ENCODE data around the gene SORCS2.

The SORCS2 gene

DNA sequence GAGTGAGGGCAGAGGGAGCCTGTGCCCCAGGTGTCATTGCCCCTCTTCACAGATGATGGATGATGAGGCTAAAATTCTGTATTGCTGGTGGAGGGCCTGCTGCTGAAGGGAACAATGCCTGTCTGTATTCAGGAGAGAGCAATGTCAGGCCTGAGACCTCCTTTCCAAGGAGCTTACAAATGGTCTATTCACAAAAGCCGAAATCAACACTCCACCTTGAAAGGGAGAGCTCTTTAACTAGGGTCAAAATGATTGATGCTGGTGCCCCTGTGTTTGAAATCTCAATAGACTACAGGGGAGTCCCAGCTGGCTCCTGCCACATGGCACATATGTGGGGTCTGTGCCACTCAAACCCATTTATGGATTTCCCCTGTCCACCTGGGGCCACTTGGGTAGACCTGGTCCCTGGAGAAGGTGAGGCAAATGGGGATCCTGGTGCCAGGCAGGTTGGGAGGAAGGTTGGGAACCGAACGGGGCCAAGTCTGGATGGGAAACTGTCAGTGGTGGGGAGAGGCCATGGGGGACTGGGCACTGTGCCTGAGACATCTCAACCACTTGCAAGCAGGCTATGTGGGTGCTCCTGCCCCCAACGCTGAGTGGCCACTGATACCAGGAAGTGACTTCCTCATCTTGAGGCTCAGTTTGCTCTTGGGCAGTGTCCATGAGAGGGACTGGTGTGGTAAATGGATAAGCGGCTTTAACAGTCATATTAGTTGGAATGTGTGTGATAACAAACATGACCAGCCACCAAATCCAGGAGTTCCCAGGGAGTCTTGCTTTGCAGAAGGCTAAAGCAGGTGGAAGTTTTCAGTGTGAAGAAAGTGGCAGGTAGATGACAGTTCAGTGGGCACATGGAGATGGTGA lies 466.2 kb downstream of the SORCS2 start:
- DNase-seq: peak; percentile 55

DNA sequence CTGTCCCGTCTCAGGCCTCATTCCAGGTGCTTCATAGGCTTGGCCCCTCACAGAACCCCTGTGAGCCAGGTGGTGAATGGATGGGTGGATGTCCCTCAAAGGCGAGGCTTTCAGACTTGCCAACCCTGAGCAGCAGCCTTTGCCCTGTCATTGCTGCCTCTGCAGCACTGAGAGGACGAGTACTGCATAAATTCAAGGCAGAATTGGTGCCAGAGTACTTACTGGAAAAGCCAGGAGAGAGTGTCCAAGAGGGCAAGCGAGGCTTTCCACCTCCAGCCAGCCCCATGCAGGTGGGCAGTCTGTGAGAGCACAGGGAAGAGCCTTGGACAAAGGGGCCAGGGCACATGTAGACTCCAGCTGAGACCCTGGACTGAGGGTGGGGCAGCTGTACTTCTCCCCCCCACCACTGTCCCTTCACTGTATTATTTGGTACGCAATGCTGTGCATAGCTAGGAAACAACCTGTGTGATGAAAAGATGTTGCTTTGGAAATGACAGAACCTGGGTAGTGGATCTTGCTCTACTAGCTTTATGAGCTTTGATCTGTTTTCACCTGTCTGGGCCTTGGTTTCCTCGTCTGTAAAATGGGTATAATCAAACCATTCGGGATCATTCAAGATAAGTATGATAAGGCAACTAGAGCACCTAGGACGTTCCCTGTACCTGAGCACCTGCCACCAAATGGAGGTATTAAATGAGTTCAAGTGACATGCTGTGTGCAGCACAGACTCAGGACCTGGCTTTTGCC lies 467.3 kb downstream of the SORCS2 start:
- DNase-seq: no peak

DNA sequence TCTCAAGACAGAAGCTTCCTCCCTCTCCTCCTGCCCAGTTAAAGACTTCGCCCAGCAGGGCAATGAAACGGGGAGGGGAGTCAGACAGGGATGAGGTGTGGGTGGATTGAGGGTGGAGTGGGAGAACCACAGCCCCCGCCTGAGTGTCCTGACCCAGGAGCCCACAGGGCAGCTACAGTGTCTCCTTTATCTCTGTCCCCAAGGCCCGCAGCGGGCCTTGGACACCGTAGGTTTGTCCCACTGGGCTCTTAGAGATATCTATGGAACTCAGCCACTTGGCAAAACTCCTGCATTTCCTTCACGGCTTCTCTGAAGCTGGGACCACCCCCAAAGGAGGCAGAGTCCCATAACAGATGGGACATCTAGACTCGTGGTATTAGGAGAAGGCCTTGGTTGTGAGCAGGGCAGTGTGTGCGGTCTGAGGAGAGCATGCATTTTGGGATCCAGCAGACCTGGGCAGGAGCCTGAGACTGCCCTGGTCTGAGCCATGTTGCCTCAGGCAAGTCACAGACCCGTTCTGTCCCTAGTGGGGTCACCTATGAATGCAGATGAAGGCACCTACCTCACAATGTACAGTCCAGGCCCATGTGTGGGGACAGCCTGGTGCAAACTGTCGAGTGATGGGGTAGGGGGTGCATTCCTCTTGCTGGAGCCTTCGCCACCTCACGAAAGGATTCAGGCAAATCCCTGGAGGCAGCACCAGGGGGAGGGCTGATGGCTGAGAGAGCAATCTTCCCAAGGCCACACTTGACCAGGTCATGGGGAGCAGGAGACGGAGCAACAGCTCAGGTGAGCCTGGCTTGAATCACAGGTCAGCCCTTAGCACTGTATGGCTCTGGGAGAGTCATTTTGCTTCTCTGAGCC lies 468.1 kb downstream of the SORCS2 start:
- DNase-seq: no peak

DNA sequence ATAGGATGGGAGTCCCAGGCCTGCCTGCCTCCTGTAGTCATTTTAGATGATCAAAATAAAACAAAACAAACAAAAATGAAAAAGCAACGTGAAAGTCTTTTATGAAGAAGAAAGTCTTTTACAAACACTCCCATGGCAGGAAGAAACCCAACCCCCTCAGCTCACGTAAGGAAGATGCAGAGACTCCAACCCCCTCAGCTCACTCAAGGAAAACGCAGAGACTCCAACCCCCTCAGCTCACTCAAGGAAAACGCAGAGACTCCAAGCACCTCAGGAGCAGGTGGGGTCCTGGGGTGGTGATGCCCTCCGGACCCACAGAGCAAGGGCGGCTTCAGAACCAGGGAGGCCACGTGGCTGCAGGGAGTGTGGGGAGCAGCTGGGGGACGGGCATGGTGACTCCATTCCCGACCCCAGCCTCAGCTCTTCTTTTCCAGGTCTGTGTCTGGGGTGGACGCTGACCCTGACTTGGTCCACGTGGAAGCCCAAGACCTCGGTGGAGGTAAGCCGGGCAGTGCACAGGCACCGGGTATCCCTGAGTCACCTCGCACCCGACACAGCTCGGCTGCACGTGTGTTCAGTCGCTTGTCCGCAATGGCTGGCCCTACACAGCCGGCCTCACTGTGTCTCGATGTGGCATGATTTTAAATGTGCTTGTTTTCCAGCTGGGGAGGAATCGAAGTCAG lies 468.9 kb downstream of the SORCS2 start:
- DNase-seq: no peak

DNA sequence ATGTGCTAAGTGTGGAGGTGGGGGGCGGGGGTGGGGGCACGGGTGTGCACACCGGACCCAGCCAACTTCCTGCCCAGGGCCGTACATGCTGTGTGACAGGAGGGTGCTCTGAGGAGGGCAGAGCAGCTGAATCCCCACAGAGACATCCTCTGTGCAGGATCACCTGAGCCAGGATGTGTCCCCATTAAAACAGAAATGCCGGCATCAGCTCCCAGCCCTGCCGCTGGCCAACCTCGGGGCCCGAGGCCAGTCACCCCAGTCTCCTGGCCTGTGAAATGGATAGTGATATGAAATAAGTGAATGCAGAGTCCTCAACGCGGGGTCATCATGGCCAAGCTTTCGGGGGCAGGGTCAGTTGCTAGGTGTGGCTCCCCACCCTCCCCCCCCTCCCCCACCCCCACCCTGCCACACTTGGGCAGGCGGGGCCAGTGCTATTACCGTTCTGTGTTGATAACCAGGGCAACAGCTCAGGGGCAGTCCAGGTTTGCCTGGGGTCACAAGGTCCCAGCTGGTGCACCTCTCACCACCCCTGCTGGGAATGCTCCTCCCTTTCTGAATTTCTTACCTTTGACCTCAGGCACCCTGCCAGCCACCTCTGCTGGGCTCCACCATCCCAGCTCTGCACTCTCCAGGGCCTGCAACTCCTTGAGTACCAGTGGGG lies 469.6 kb downstream of the SORCS2 start:
- DNase-seq: no peak

DNA sequence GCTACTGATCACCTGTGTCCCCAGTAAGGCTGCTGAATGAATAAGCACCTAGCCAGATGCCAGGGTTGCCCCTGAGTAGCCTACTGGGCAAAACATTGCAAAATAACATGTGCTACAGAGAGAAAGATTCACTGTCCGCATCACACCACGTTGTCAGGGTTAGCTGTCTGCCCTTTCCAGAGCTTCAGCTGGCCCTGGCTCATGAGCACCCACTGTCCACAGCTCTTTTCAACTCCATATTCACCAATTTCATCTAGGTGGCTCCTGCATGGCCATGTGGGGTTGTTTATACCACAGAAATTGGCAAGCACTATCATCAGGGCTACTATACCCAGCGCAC lies 470.1 kb downstream of the SORCS2 start:
- no peak for DNase-seq

DNA sequence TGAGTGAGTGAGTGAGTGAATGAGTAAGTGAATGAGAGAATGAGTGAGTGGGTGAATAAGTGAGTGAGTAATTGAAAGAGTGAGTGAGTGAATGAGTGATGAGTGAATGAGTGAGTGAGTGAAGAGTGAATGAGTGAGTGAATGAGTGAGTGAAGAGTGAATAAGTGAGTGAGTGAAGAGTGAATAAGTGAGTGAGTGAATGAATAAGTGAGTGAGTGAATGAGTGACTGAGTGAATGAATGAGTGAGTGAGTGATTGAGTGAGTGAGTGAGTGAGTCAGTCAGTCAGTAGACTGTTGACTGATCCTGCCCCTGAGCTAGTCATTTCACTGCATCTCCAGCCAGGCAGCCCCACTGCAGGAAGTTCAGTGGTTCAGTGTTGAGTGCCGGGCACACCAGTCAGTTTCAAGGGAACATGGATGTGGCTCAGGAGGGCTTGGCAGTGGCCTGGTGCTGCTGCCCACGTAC lies 470.8 kb downstream of the SORCS2 start:
- no peak for DNase-seq

DNA sequence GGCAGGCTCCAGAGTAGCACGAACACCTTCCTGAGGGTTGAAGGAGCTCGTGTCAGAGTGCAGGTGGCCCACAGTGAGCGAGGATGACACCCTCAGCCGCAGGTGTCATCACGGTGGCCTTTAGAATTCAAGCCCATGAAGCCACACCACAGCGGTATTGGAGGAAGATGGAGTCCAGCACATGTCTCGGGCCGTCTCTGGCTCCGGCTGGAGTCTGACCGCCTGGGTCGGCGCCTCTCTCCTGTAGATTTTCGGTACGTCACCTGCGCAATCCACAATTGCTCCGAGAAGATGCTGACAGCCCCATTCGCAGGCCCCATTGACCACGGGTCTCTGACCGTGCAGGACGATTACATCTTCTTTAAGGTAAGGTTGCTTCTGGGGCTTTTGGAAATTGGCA lies 471.8 kb downstream of the SORCS2 start:
- DNase-seq: no peak

DNA sequence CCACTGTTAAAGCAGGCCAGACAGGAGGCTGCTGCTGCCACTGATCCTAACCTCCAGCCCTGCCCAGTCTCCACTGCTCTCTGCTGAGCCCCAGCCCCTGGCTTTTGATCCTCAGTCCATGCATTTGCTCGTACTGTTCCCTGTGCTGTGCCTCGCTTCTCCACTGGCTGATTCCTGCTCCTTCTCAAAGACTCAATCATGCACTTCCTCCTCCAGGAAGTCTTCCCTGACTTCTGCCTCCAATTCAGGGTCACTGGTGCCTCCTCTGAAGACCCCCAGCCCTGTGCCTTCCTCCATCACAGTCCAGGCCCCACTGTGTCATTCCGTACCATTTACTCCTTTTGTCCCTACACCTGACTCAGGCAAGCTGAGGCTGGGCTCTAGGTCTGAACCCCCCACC lies 473.0 kb downstream of the SORCS2 start:
- no peak for DNase-seq

DNA sequence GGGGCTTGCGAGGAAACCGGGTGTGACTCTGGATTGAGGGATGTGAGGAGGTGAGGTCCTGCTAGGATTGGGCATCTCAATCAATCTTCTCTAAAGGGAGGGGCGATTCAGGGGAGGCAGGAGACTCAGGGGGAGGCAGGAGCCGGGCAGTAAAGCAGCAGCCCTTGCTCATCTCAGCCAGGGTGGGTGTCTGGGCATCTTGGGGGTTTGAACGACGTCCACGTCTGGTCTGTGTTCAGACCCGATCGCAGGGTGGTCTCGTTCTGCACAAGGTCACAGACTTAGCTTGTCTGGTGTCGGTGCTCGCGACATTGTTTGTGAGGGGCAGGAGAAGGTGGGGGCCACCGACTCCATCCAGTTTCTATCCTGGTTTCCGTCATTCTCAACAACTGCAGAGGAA lies 473.7 kb downstream of the SORCS2 start:
- no peak for DNase-seq

DNA sequence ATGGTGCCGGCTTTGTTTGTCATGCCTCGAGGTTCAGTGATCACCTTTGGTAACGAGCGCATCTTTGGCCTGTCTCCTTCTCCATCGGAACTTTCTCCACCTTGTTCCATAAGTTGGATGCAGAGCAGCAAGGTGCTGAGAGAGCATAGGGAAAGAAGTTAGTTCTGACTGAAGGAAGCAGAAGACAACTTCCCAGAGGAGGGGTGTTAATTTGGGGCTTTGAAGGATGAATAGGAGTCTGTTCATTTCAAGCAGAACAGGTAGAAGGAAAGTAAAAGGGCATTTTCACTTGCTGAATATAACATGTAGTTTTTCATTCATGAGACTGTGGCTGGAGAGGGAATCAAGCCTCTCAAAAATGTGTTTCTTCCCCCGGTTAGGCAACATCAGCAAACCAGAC lies 474.4 kb downstream of the SORCS2 start:
- no peak for DNase-seq

DNA sequence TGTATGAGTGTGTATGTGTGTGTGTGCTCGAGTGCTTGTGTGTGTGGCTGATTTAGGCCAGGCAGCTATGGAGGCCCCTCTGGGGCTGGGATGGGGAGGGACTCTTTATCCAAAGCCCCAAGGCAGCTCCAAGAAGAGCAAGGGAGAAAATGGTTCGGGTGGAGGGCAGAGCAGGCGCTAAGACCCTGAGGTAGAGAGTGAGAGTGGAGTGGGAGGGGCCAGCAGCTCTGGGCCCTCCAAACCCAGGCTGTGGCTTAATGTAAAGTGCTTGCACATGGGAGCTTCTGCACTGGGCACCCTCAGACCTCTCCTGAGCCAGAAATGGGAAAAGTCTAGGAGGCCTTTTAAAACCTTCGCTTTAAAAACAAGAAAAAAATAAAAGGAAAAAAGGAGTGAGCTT lies 475.9 kb downstream of the SORCS2 start:
- no peak for DNase-seq

DNA sequence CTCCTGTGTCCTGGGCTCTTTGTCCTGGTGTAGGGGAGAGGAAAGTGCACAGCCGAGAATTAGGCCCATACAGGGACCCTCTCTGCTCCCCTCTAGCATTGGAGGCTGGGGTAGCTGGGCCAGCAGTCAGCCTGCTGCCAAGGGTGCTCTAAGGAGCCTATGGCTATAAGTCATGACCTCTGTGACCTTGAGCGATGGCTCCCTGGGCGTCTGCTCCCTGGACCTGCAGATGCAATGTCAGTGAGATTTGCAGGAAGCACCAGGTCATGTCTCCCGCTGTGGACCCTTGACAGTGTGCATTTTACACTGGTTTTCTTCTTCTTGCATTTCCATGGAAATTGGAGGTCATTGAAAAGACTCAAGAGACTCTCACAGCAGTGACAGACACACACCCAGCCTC lies 476.5 kb downstream of the SORCS2 start:
- DNase-seq: no peak

DNA sequence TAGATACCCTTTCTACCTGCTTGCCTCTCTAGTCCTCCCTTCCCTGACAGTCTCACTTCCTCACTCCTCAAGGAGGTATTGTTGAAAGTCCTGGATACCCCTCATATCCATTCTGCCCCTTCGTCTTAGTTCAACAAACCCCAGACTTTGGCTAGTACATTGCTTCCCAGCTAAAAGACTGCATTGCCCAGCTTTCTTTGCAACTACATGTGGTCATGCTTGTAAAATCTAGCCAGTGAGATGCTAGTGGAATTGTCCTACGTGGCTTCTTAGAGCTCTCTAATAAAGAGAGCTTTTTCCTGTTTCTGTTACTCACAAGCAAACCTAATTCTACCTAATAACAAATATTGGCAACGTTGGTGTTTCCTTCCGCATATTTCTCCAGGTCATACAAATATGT lies 480.3 kb downstream of the SORCS2 start:
- DNase-seq: no peak

DNA sequence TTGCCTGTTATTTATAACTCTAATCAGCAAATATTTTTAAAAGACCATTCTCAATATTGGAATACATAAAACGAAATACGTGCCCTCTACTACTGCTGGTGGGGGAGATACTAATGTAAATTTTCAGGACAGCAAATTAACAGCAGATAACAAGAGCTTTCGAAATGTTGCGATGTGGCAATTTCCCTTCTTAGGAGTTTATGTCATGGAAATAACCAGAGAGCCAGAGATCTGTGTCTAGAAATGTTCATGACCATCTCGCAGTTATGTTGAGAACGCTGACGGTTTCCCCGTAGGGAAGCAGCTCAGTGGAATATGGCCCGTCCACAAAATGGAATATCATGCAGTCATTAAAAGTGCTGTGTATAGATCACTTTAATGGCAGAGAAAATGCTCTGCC lies 480.8 kb downstream of the SORCS2 start:
- DNase-seq: no peak

DNA sequence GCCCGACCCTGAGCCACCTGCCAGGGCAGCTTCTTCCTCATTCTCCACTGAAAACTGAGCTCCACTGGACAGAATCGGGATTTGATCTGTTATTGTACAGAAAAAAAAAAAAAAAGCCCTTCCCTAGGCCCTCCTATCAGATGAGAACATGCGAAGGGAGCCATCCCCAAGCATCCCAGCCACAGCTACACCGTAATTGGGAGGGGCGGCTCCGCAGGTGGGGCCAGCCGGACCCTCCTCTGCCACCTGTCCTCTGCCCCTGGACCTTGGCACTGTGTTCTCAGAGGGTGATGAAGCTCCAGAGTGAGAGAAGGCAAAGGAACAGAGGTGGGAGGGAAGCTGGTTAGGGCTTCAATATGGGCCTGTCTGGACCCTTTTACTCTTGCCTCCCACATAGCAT lies 482.4 kb downstream of the SORCS2 start:
- DNase-seq: no peak

DNA sequence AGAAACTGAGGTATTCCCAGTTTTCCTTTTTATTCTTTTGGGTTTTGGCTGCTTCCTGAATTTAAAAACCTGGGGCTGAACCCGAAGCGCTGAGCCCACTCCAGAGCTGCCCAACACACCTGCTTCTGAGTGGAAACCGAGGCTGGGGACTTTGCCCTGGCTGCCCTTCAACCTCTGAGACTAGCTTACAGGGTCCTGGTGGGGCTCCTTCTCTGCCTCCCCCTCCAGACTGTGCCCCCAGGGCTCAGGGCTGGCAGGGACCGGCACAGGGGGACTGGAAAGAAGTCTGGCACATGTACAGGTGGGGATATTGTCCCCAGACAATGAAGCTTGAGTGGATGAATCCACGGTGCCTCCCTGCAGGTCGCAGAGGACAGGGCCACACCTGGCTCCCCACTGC lies 482.8 kb downstream of the SORCS2 start:
- no peak for DNase-seq

DNA sequence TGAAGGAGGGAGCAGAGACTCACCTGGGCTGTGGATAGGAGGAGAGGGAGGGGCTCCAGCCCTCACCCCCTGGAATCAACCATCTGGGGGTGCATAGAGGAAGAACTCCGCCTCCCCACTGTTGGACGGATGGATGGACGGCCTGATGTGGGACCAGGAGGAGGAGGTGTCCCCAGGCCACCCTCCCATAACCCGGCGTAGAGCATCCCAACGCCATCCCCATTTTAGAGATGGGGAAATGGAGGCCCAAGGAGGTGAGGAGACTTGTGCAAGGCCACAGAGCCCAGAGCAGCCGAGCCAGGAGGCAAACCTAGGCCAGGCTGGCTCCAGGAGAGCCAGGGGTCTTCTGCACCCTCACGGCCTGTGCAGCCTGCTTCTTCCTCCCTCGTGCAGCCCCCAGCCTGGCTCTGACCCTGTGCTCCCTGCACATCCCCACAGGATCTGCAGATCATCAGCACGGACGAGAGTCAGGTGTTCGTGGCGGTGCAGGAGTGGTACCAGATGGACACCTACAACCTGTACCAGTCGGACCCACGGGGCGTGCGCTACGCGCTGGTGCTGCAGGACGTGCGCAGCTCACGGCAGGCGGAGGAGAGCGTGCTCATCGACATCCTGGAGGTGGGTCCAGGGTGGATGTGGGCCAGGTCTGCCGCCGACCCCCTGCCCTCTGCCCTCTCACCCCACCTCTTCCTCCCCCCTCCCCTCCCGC lies 483.4 kb downstream of the SORCS2 start:
- DNase-seq: no peak

DNA sequence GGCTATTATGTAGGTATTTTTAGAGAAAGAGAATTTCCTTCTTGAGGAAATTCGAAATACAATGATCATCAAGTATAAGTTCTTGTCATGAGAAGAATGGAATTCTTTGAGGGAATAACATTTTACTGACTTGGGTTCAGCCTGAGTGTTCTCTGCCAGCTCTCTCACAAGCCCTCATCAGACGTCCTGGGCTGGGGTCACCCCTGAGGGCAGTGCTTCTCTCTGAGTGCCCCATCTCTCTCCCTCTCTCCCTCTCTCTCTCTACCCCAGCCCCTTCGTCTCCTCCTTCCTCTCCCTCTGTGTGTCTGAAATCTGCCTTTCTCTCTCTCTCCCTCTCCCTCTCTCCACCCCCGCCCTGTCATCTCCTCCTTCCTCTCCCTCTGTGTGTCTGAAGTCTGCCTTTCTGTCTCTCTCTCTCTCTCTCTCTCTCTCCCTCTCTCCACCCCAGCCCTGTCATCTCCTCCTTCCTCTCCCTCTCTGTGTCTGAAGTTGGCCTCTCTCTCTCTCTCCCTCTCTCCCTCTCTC lies 484.1 kb downstream of the SORCS2 start:
- DNase-seq: no peak

DNA sequence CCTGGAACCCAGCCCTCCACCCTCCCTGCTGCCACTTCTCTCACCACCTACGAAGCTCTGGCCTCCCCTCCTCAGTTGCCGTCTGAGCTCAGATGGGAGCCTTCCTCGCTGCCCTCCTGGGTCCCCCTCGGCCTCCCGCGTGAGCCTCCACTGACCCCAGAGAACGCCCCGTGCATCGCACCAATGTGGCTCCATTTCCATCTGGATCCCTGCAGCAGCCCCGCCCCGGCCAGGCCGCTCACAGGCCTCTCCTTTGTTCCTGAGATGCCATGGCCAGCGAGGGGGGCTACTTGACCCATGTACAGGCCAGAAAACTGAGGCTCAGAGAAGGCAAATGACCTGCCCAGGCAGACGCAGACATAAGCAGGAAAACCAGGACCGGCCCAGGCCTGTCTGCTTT lies 484.7 kb downstream of the SORCS2 start:
- DNase-seq: no peak

DNA sequence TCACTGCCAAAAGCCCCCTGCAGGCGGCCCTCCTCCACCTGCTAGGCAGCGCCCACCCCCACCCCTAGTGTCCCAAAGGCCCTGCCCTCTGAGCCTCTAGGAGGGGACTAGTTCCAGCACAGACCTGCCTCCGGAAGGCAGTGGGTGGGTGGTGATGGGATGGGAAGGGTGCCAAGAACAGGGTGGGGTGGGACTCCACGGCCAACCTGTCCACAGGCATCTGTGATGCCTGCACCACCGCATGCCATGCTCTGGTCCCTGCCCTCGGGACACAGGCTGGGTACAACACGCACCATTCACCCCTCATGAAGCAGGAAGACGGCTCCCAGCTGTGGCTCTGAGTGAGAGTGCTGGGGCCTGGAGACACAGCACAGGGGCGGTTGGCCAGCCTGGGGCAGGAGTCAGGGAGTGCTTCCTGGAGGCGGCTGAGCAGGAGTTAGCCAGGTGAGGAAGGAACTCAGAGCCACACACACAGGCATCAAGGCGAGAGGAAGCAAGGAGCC lies 485.5 kb downstream of the SORCS2 start:
- no peak for DNase-seq
